ENCODE results near the gene HOMER1.

HOMER1 gene

GRCh38 chr5:79475152-79475466 is 38.8 kb downstream of the HOMER1 start:
- H3K9me3 ChIP-seq (ENCODE audit: control insufficient read depth in 1 of 2, low read length in 2 of 2), result no peaks in the 10 kb centered on the region
- no peaks in the 10 kb centered on the region for H3K27me3 ChIP-seq (ENCODE audit: control insufficient read depth in 1 of 2, insufficient read depth in 2 of 2, low read length in 2 of 2)
- H3K4me1 ChIP-seq (ENCODE audit: control insufficient read depth in 1 of 2, insufficient read depth in 2 of 2, low read length in 2 of 2), result no peaks in the 10 kb centered on the region
- no peak overlapping the region for H3K4me3 ChIP-seq (ENCODE audit: low read depth in 1 of 2, low read length in 2 of 2)
- H3K27ac ChIP-seq (ENCODE audit: low read depth, low read length), result no peak overlapping the region
- no peak overlapping the region for H3K9ac ChIP-seq (ENCODE audit: low read depth in 1 of 2, low read length in 2 of 2)
- no peaks in the 10 kb centered on the region for H3K36me3 ChIP-seq (ENCODE audit: control insufficient read depth in 1 of 2, insufficient read depth in 2 of 2, low read length in 2 of 2)

GRCh38 chr5:79474367-79475151 is 39.4 kb downstream of the HOMER1 start:
- no peaks in the 10 kb centered on the region for H3K9me3 ChIP-seq (ENCODE audit: control insufficient read depth in 1 of 2, low read length in 2 of 2)
- no peaks in the 10 kb centered on the region for H3K4me1 ChIP-seq (ENCODE audit: control insufficient read depth in 1 of 2, insufficient read depth in 2 of 2, low read length in 2 of 2)
- H3K27ac ChIP-seq (ENCODE audit: low read depth, low read length), result no peak overlapping the region
- no peaks in the 10 kb centered on the region for H3K36me3 ChIP-seq (ENCODE audit: control insufficient read depth in 1 of 2, insufficient read depth in 2 of 2, low read length in 2 of 2)
- no peaks in the 10 kb centered on the region for H3K27me3 ChIP-seq (ENCODE audit: control insufficient read depth in 1 of 2, insufficient read depth in 2 of 2, low read length in 2 of 2)
- no peak overlapping the region for H3K4me3 ChIP-seq (ENCODE audit: low read depth in 1 of 2, low read length in 2 of 2)
- no peak overlapping the region for H3K9ac ChIP-seq (ENCODE audit: low read depth in 1 of 2, low read length in 2 of 2)

GRCh38 chr5:79471556-79471955 is 42.4 kb downstream of the HOMER1 start:
- Histone ChIP-seq H3K9me3 (ENCODE audit: control insufficient read depth in 1 of 2, low read length in 2 of 2) (no peaks in the 10 kb centered on the region), H3K27ac (ENCODE audit: low read depth, low read length) (no peak overlapping the region)

GRCh38 chr5:79464695-79465332 is 49.1 kb downstream of the HOMER1 start:
- Histone ChIP-seq H3K9me3 (ENCODE audit: control insufficient read depth in 1 of 2, low read length in 2 of 2) (no peaks in the 10 kb centered on the region), H3K27ac (ENCODE audit: low read depth, low read length) (no peak overlapping the region), H3K4me3 (ENCODE audit: low read depth in 1 of 2, low read length in 2 of 2) (no peak overlapping the region), H3K27me3 (ENCODE audit: control insufficient read depth in 1 of 2, insufficient read depth in 2 of 2, low read length in 2 of 2) (peaks cover 0 to 3% of the 10 kb centered on the region in 2 donors), H3K36me3 (ENCODE audit: control insufficient read depth in 1 of 2, insufficient read depth in 2 of 2, low read length in 2 of 2) (no peaks in the 10 kb centered on the region), H3K9ac (ENCODE audit: low read depth in 1 of 2, low read length in 2 of 2) (no peak overlapping the region), H3K4me1 (ENCODE audit: control insufficient read depth in 1 of 2, insufficient read depth in 2 of 2, low read length in 2 of 2) (no peaks in the 10 kb centered on the region)

More at GRCh38 chr5:79471556-79471955, 42.4 kb downstream of the HOMER1 start:
- Histone ChIP-seq H3K4me1 (ENCODE audit: control insufficient read depth in 1 of 2, insufficient read depth in 2 of 2, low read length in 2 of 2) (no peaks in the 10 kb centered on the region), H3K27me3 (ENCODE audit: control insufficient read depth in 1 of 2, insufficient read depth in 2 of 2, low read length in 2 of 2) (no peaks in the 10 kb centered on the region), H3K9ac (ENCODE audit: low read depth in 1 of 2, low read length in 2 of 2) (no peak overlapping the region), H3K4me3 (ENCODE audit: low read depth in 1 of 2, low read length in 2 of 2) (no peak overlapping the region), H3K36me3 (ENCODE audit: control insufficient read depth in 1 of 2, insufficient read depth in 2 of 2, low read length in 2 of 2) (no peaks in the 10 kb centered on the region)

- Histone ChIP-seq H3K27me3 (ENCODE audit: control insufficient read depth in 1 of 2, insufficient read depth in 2 of 2, low read length in 2 of 2) (peaks cover 0 to 3% of the 10 kb centered on the region in 2 donors), H3K4me1 (ENCODE audit: control insufficient read depth in 1 of 2, insufficient read depth in 2 of 2, low read length in 2 of 2) (no peaks in the 10 kb centered on the region), H3K9ac (ENCODE audit: low read depth in 1 of 2, low read length in 2 of 2) (no peak overlapping the region), H3K27ac (ENCODE audit: low read depth, low read length) (no peak overlapping the region), H3K4me3 (ENCODE audit: low read depth in 1 of 2, low read length in 2 of 2) (no peak overlapping the region), H3K36me3 (ENCODE audit: control insufficient read depth in 1 of 2, insufficient read depth in 2 of 2, low read length in 2 of 2) (no peaks in the 10 kb centered on the region), H3K9me3 (ENCODE audit: control insufficient read depth in 1 of 2, low read length in 2 of 2) (no peaks in the 10 kb centered on the region)
Measured at GRCh38 chr5:79464278-79464677, 49.7 kb downstream of the HOMER1 start.

GRCh38 chr5:79459626-79460025 is 54.3 kb downstream of the HOMER1 start:
- no peaks in the 10 kb centered on the region for H3K4me1 ChIP-seq (ENCODE audit: control insufficient read depth in 1 of 2, insufficient read depth in 2 of 2, low read length in 2 of 2)
- H3K4me3 ChIP-seq (ENCODE audit: low read depth in 1 of 2, low read length in 2 of 2), result no peak overlapping the region
- no peaks in the 10 kb centered on the region for H3K36me3 ChIP-seq (ENCODE audit: control insufficient read depth in 1 of 2, insufficient read depth in 2 of 2, low read length in 2 of 2)
- no peak overlapping the region for H3K27ac ChIP-seq (ENCODE audit: low read depth, low read length)
- H3K27me3 ChIP-seq (ENCODE audit: control insufficient read depth in 1 of 2, insufficient read depth in 2 of 2, low read length in 2 of 2), result peaks cover 0 to 3% of the 10 kb centered on the region in 2 donors
- no peak overlapping the region for H3K9ac ChIP-seq (ENCODE audit: low read depth in 1 of 2, low read length in 2 of 2)
- H3K9me3 ChIP-seq (ENCODE audit: control insufficient read depth in 1 of 2, low read length in 2 of 2), result no peaks in the 10 kb centered on the region

- Histone ChIP-seq H3K4me3 (ENCODE audit: low read depth in 1 of 2, low read length in 2 of 2) (no peak overlapping the region), H3K4me1 (ENCODE audit: control insufficient read depth in 1 of 2, insufficient read depth in 2 of 2, low read length in 2 of 2) (no peaks in the 10 kb centered on the region), H3K36me3 (ENCODE audit: control insufficient read depth in 1 of 2, insufficient read depth in 2 of 2, low read length in 2 of 2) (no peaks in the 10 kb centered on the region), H3K9ac (ENCODE audit: low read depth in 1 of 2, low read length in 2 of 2) (no peak overlapping the region), H3K27ac (ENCODE audit: low read depth, low read length) (no peak overlapping the region), H3K9me3 (ENCODE audit: control insufficient read depth in 1 of 2, low read length in 2 of 2) (no peaks in the 10 kb centered on the region), H3K27me3 (ENCODE audit: control insufficient read depth in 1 of 2, insufficient read depth in 2 of 2, low read length in 2 of 2) (no peaks in the 10 kb centered on the region)
Measured at GRCh38 chr5:79456890-79457583, 56.9 kb downstream of the HOMER1 start.

- no peaks in the 10 kb centered on the region for H3K9me3 ChIP-seq (ENCODE audit: control insufficient read depth in 1 of 2, low read length in 2 of 2)
Measured at GRCh38 chr5:79456400-79456799, 57.5 kb downstream of the HOMER1 start.

GRCh38 chr5:79454043-79454442 is 59.9 kb downstream of the HOMER1 start:
- no peak overlapping the region for H3K4me3 ChIP-seq (ENCODE audit: low read depth in 1 of 2, low read length in 2 of 2)
- no peaks in the 10 kb centered on the region for H3K4me1 ChIP-seq (ENCODE audit: control insufficient read depth in 1 of 2, insufficient read depth in 2 of 2, low read length in 2 of 2)
- no peak overlapping the region for H3K9ac ChIP-seq (ENCODE audit: low read depth in 1 of 2, low read length in 2 of 2)
- H3K36me3 ChIP-seq (ENCODE audit: control insufficient read depth in 1 of 2, insufficient read depth in 2 of 2, low read length in 2 of 2), result no peaks in the 10 kb centered on the region
- H3K27me3 ChIP-seq (ENCODE audit: control insufficient read depth in 1 of 2, insufficient read depth in 2 of 2, low read length in 2 of 2), result no peaks in the 10 kb centered on the region
- H3K9me3 ChIP-seq (ENCODE audit: control insufficient read depth in 1 of 2, low read length in 2 of 2), result no peaks in the 10 kb centered on the region
- no peak overlapping the region for H3K27ac ChIP-seq (ENCODE audit: low read depth, low read length)

More at GRCh38 chr5:79456400-79456799, 57.5 kb downstream of the HOMER1 start:
- Histone ChIP-seq H3K4me3 (ENCODE audit: low read depth in 1 of 2, low read length in 2 of 2) (no peak overlapping the region), H3K27me3 (ENCODE audit: control insufficient read depth in 1 of 2, insufficient read depth in 2 of 2, low read length in 2 of 2) (no peaks in the 10 kb centered on the region), H3K36me3 (ENCODE audit: control insufficient read depth in 1 of 2, insufficient read depth in 2 of 2, low read length in 2 of 2) (no peaks in the 10 kb centered on the region), H3K27ac (ENCODE audit: low read depth, low read length) (no peak overlapping the region), H3K9ac (ENCODE audit: low read depth in 1 of 2, low read length in 2 of 2) (no peak overlapping the region), H3K4me1 (ENCODE audit: control insufficient read depth in 1 of 2, insufficient read depth in 2 of 2, low read length in 2 of 2) (no peaks in the 10 kb centered on the region)

- Histone ChIP-seq H3K4me1 (ENCODE audit: control insufficient read depth in 1 of 2, insufficient read depth in 2 of 2, low read length in 2 of 2) (no peaks in the 10 kb centered on the region), H3K36me3 (ENCODE audit: control insufficient read depth in 1 of 2, insufficient read depth in 2 of 2, low read length in 2 of 2) (no peaks in the 10 kb centered on the region), H3K9ac (ENCODE audit: low read depth in 1 of 2, low read length in 2 of 2) (no peak overlapping the region), H3K27me3 (ENCODE audit: control insufficient read depth in 1 of 2, insufficient read depth in 2 of 2, low read length in 2 of 2) (no peaks in the 10 kb centered on the region), H3K9me3 (ENCODE audit: control insufficient read depth in 1 of 2, low read length in 2 of 2) (no peaks in the 10 kb centered on the region), H3K27ac (ENCODE audit: low read depth, low read length) (no peak overlapping the region), H3K4me3 (ENCODE audit: low read depth in 1 of 2, low read length in 2 of 2) (no peak overlapping the region)
Measured at GRCh38 chr5:79448336-79448735, 65.6 kb downstream of the HOMER1 start.
